ENCODE results near the gene AP3S1. TPM values are rescaled to one million over a fixed set of nuclear protein-coding genes. Genes with fewer than 3 reads are reported as not detected.
"Not testable (repeated sequence)": the region's sequence is repeated elsewhere in the genome, so short reads cannot be mapped to it uniquely, and the experiment has no call there.

The AP3S1 gene
- total RNA-seq, result 10 to 100 TPM; 58.7 to 63.4 TPM

- Mint-ChIP-seq H3K27ac (peak within 1 kb of the TSS; percentile 99), H3K9me3 (no peaks in the 10 kb centered on the region), H3K36me3 (ENCODE audit: insufficient read depth in 2 of 2) (peaks cover 5 to 6% of the 10 kb centered on the region in 2 donors), H3K4me3 (peak within 1 kb of the TSS; percentile 96), H3K27me3 (ENCODE audit: low read depth) (no peaks in the 10 kb centered on the region), H3K4me1 (ENCODE audit: low read depth) (peaks cover 54% of the 10 kb centered on the region)
- ATAC-seq (replicated peaks in 1 of 2) (peak; percentile 88 to 90), DNase-seq (peak; percentile 91 to 93)
Observed at GRCh38 chr5:115841382-115842088, at the start of gene AP3S1, which contains the start of gene ATG12. TSS of gene AP3S1 (plus strand) at chr5:115841935. CDS start at chr5:115842038, 103 bp downstream. TSS of gene ATG12 (minus strand) at chr5:115841565. CDS start at chr5:115841552, 13 bp downstream.

- Mint-ChIP-seq H3K27ac (no peak overlapping the region), H3K4me3 (no peak overlapping the region), H3K36me3 (ENCODE audit: insufficient read depth in 2 of 2) (no peaks in the 10 kb centered on the region), H3K27me3 (ENCODE audit: low read depth) (peaks cover 45% of the 10 kb centered on the region), H3K4me1 (ENCODE audit: low read depth) (no peaks in the 10 kb centered on the region), H3K9me3 (no peaks in the 10 kb centered on the region)
- DNase-seq (no peak), ATAC-seq (replicated peaks in 1 of 2) (no peak)
Observed at GRCh38 chr5:115795700-115796099, 46.0 kb upstream of the AP3S1 start.

- Mint-ChIP-seq H3K36me3 (ENCODE audit: insufficient read depth in 2 of 2) (no peaks in the 10 kb centered on the region), H3K27me3 (ENCODE audit: low read depth) (peaks cover 43% of the 10 kb centered on the region), H3K4me3 (no peak overlapping the region), H3K9me3 (no peaks in the 10 kb centered on the region), H3K4me1 (ENCODE audit: low read depth) (no peaks in the 10 kb centered on the region), H3K27ac (no peak overlapping the region)
- ATAC-seq (replicated peaks in 1 of 2) (no peak), DNase-seq (no peak)
Observed at GRCh38 chr5:115796656-115797055, 45.1 kb upstream of the AP3S1 start.

- ATAC-seq (replicated peaks in 1 of 2) (no peak), DNase-seq (no peak)
- Mint-ChIP-seq H3K27ac (no peak overlapping the region), H3K27me3 (ENCODE audit: low read depth) (peaks cover 40% of the 10 kb centered on the region), H3K9me3 (no peaks in the 10 kb centered on the region), H3K36me3 (ENCODE audit: insufficient read depth in 2 of 2) (no peaks in the 10 kb centered on the region), H3K4me1 (ENCODE audit: low read depth) (no peaks in the 10 kb centered on the region), H3K4me3 (no peak overlapping the region)
Observed at GRCh38 chr5:115798252-115798651, 43.5 kb upstream of the AP3S1 start.

- DNase-seq (no peak), ATAC-seq (replicated peaks in 1 of 2) (no peak)
- Mint-ChIP-seq H3K4me1 (ENCODE audit: low read depth) (no peaks in the 10 kb centered on the region), H3K27me3 (ENCODE audit: low read depth) (peaks cover 31% of the 10 kb centered on the region), H3K9me3 (no peaks in the 10 kb centered on the region), H3K36me3 (ENCODE audit: insufficient read depth in 2 of 2) (no peaks in the 10 kb centered on the region), H3K4me3 (no peak overlapping the region), H3K27ac (no peak overlapping the region)
Observed at GRCh38 chr5:115800108-115800507, 41.6 kb upstream of the AP3S1 start.

GRCh38 chr5:115801152-115801551 is 40.6 kb upstream of the AP3S1 start:
- Mint-ChIP-seq H3K4me1 (ENCODE audit: low read depth) (no peaks in the 10 kb centered on the region), H3K4me3 (no peak overlapping the region), H3K36me3 (ENCODE audit: insufficient read depth in 2 of 2) (no peaks in the 10 kb centered on the region), H3K27ac (no peak overlapping the region), H3K9me3 (no peaks in the 10 kb centered on the region), H3K27me3 (ENCODE audit: low read depth) (peaks cover 31% of the 10 kb centered on the region)
- ATAC-seq (replicated peaks in 1 of 2), result no peak
- no peak for DNase-seq

- Mint-ChIP-seq H3K4me3 (no peak overlapping the region), H3K27me3 (ENCODE audit: low read depth) (peaks cover 31% of the 10 kb centered on the region)
Observed at GRCh38 chr5:115801984-115802383, 39.8 kb upstream of the AP3S1 start.

GRCh38 chr5:115806986-115807653 is 34.6 kb upstream of the AP3S1 start:
- peaks cover 21% of the 10 kb centered on the region for H3K27me3 Mint-ChIP-seq (ENCODE audit: low read depth)
- H3K27ac Mint-ChIP-seq, result peak overlapping the region; percentile 36
- H3K9me3 Mint-ChIP-seq, result no peaks in the 10 kb centered on the region
- H3K36me3 Mint-ChIP-seq (ENCODE audit: insufficient read depth in 2 of 2), result no peaks in the 10 kb centered on the region
- H3K4me1 Mint-ChIP-seq (ENCODE audit: low read depth), result peaks cover 12% of the 10 kb centered on the region
- no peak for ATAC-seq (replicated peaks in 1 of 2)
- H3K4me3 Mint-ChIP-seq, result no peak overlapping the region
- no peak for DNase-seq

More at GRCh38 chr5:115801984-115802383, 39.8 kb upstream of the AP3S1 start:
- no peaks in the 10 kb centered on the region for H3K4me1 Mint-ChIP-seq (ENCODE audit: low read depth)
- ATAC-seq (replicated peaks in 1 of 2) (no peak), DNase-seq (no peak)
- no peaks in the 10 kb centered on the region for H3K36me3 Mint-ChIP-seq (ENCODE audit: insufficient read depth in 2 of 2)
- no peak overlapping the region for H3K27ac Mint-ChIP-seq
- H3K9me3 Mint-ChIP-seq, result no peaks in the 10 kb centered on the region

GRCh38 chr5:115807654-115808052 is 34.1 kb upstream of the AP3S1 start:
- Mint-ChIP-seq H3K9me3 (no peaks in the 10 kb centered on the region), H3K4me1 (ENCODE audit: low read depth) (peaks cover 12% of the 10 kb centered on the region), H3K4me3 (no peak overlapping the region)

GRCh38 chr5:115808066-115808465 is 33.7 kb upstream of the AP3S1 start:
- not testable (repeated sequence) for DNase-seq; H3K9me3 Mint-ChIP-seq; H3K27ac Mint-ChIP-seq; ATAC-seq (replicated peaks in 1 of 2); H3K4me3 Mint-ChIP-seq; H3K36me3 Mint-ChIP-seq (ENCODE audit: insufficient read depth in 2 of 2)
- peaks cover 12% of the 10 kb centered on the region for H3K4me1 Mint-ChIP-seq (ENCODE audit: low read depth)
- H3K27me3 Mint-ChIP-seq (ENCODE audit: low read depth), result peaks cover 19% of the 10 kb centered on the region

More at GRCh38 chr5:115807654-115808052, 34.1 kb upstream of the AP3S1 start:
- Mint-ChIP-seq H3K27me3 (ENCODE audit: low read depth) (peaks cover 17% of the 10 kb centered on the region), H3K27ac (no peak overlapping the region), H3K36me3 (ENCODE audit: insufficient read depth in 2 of 2) (no peaks in the 10 kb centered on the region)
- no peak for DNase-seq
- ATAC-seq (replicated peaks in 1 of 2), result no peak

GRCh38 chr5:115809946-115810345 is 31.8 kb upstream of the AP3S1 start:
- H3K36me3 Mint-ChIP-seq (ENCODE audit: insufficient read depth in 2 of 2), result no peaks in the 10 kb centered on the region
- no peak overlapping the region for H3K4me3 Mint-ChIP-seq
- H3K27ac Mint-ChIP-seq, result no peak overlapping the region
- peaks cover 38% of the 10 kb centered on the region for H3K27me3 Mint-ChIP-seq (ENCODE audit: low read depth)
- H3K4me1 Mint-ChIP-seq (ENCODE audit: low read depth), result peaks cover 26% of the 10 kb centered on the region
- ATAC-seq (replicated peaks in 1 of 2) (no peak), DNase-seq (no peak)
- H3K9me3 Mint-ChIP-seq, result no peaks in the 10 kb centered on the region

GRCh38 chr5:115810761-115811160 is 31.0 kb upstream of the AP3S1 start:
- Mint-ChIP-seq H3K27me3 (ENCODE audit: low read depth) (peaks cover 46% of the 10 kb centered on the region), H3K27ac (no peak overlapping the region)

GRCh38 chr5:115811406-115811805 is 30.3 kb upstream of the AP3S1 start:
- H3K36me3 Mint-ChIP-seq (ENCODE audit: insufficient read depth in 2 of 2), result no peaks in the 10 kb centered on the region
- no peak overlapping the region for H3K27ac Mint-ChIP-seq
- no peak for ATAC-seq (replicated peaks in 1 of 2)
- H3K4me3 Mint-ChIP-seq, result no peak overlapping the region
- peaks cover 49% of the 10 kb centered on the region for H3K27me3 Mint-ChIP-seq (ENCODE audit: low read depth)
- no peaks in the 10 kb centered on the region for H3K9me3 Mint-ChIP-seq
- no peak for DNase-seq
- H3K4me1 Mint-ChIP-seq (ENCODE audit: low read depth), result peaks cover 34% of the 10 kb centered on the region

More at GRCh38 chr5:115810761-115811160, 31.0 kb upstream of the AP3S1 start:
- Mint-ChIP-seq H3K4me3 (no peak overlapping the region), H3K36me3 (ENCODE audit: insufficient read depth in 2 of 2) (no peaks in the 10 kb centered on the region), H3K9me3 (no peaks in the 10 kb centered on the region), H3K4me1 (ENCODE audit: low read depth) (peaks cover 34% of the 10 kb centered on the region)
- ATAC-seq (replicated peaks in 1 of 2), result no peak
- no peak for DNase-seq

All from activated T-cell treated with anti-CD3 and anti-CD28 coated beads, Interleukin-2, amount 50 U/mL, for 72 hours (primary cell).